Upper lobe of left lung (tissue), 6 donors: ENCODE data around the gene SOX11. TPM values are rescaled to one million over a fixed set of nuclear protein-coding genes. Genes with fewer than 3 reads are reported as not detected.

Experiments
- ATAC-seq, 2 donors: fragments of 200-7000 bp; cut with Tn5 transposase; one replicate each; pipeline ENCODE4 v1.9.1; 2022; ENCODE audit warnings: mild to moderate bottlenecking in 2 of 2, moderate library complexity in 2 of 2; ENCODE audit not compliant: low FRiP score in 2 of 2
- DNase-seq, 2 donors: peaks; one replicate each; pipeline ENCODE4 v3.0.0-alpha.2; 2019 to 2020
- H3K27ac ChIP-seq, 4 donors: fragments of 200-600 bp; sonication (generic); one replicate each; pipeline ENCODE4 v1.5.1; 2016 to 2019
- H3K27me3 ChIP-seq, 4 donors: fragments of 200-600 bp; sonication (generic); one replicate each; pipeline ENCODE4 v1.5.1; 2017 to 2019
- H3K36me3 ChIP-seq, 4 donors: fragments of 200-600 bp; sonication (generic); one replicate each; pipeline ENCODE4 v1.5.1; 2016 to 2019
- H3K4me1 ChIP-seq, 4 donors: fragments of 200-600 bp; sonication (generic); one replicate each; pipeline ENCODE4 v1.5.1; 2018 to 2019
- H3K4me3 ChIP-seq, 4 donors: fragments of 200-600 bp; sonication (generic); one replicate each; pipeline ENCODE4 v1.5.1; 2017 to 2019; ENCODE audit warnings: mild to moderate bottlenecking in 2 of 4, moderate library complexity in 1 of 4
- H3K9me3 ChIP-seq, 4 donors: fragments of 200-600 bp; sonication (generic); one replicate each; pipeline ENCODE4 v1.5.1; 2018 to 2019
- CTCF ChIP-seq, 6 experiments: fragments of 450-650 bp in 4 of 6; fragments of 200-600 bp in 2 of 6; sonication (generic) in 2 of 6; IDR thresholded peaks; one replicate each; pipeline ENCODE4 v1.5.1; 2016 to 2019; ENCODE audit warnings: antibody characterized with exemption in 6 of 6
- EP300 ChIP-seq, 4 donors: sonication (generic); formaldehyde crosslinking; IDR thresholded peaks; one replicate each; pipeline ENCODE4 v1.5.1; 2017; ENCODE audit warnings: antibody characterized with exemption in 4 of 4, control low read depth in 2 of 4
- POLR2A ChIP-seq, 4 donors: fragments of 450-650 bp; IDR thresholded peaks; one replicate each; pipeline ENCODE4 v1.5.1; 2016 to 2017; ENCODE audit warnings: antibody characterized with exemption in 4 of 4, mild to moderate bottlenecking in 2 of 4
- POLR2AphosphoS5 ChIP-seq, 2 donors: sonication (generic); formaldehyde crosslinking; IDR thresholded peaks; one replicate each; pipeline ENCODE4 v1.5.1; 2017; ENCODE audit warnings: antibody characterized with exemption in 2 of 2
- WGBS, 2 donors: methylation state at CpG; one replicate each; pipeline ENCODE4 v1.1.5; 2017 to 2018; 5-methylcytosine and 5-hydroxymethylcytosine counted together
- total RNA-seq, 6 donors: library from RNA; depleted of rRNA in 4 of 6; stranded (reverse); fragments of >200 nt in 4 of 6; gene quantifications; one replicate each; pipeline versions ENCODE4 v1.1.0 to v1.2.1, GENCODE V29; 2016 to 2021
- donor health status: DM: no; HTN: no; CAD: no; lungs with moderate emphysema.
- donor health status: DM: no; HTN: yes; CAD: no; lungs with severe emphysema.

SOX11 gene
- total RNA-seq, 6 donors from 2014 or later = 0.06 to 0.13 TPM; not detected in 4

DNA sequence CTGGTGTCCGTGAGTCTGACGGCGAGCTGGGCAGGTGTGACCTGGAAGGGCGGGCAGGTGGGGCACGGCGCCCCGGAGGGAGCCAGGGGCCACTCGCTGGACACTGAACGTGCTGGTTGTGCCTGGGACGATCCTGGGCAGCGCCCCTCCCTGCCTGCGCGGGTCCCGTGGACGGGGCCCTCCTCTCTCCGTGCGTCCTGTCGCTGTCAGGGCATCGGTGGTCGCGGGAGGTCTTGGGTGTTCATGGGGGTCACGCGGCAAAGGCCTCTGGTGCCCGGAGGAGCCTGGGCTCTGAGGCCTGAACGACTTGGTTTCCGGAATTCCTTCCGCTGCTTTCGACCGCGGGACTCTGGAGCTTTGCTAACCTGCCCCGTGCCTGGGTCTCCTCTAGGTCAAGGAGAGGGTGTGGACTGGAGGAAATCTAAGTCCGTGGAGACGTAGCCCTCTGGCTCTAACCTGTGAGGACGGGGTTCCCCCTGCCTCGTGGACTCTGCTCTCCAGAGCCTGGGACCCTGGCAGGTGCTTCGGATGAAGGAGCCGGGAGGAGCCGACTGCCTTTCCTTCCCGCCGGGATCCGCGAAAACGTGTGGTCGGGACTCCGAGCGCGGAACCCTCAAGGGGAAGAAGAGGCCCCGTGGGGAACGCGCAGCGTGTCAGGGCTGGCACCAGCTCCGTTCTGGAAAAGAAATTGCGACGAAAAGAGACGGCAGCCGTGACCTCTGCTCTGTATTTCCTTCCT, 14.7 kb downstream of the SOX11 start:
- no peaks in the 10 kb centered on the region for H3K27me3 ChIP-seq
- no peaks in the 10 kb centered on the region for H3K9me3 ChIP-seq
- ATAC-seq (no peak), DNase-seq (peak in 1 of 2 donors; percentile 71)
- 78 to 90% methylated on average over 50 to 51 of the region's 56 CpGs for WGBS, 2 donors
- no peak overlapping the region for H3K4me3 ChIP-seq
- TF ChIP-seq POLR2AphosphoS5 (IDR thresholded peaks at IDR 0.05) (no peak), CTCF (IDR thresholded peaks at IDR 0.05) (no peak), POLR2A (IDR thresholded peaks at IDR 0.05) (no peak), EP300 (IDR thresholded peaks at IDR 0.05) (no peak)
- no peak overlapping the region for H3K27ac ChIP-seq
- H3K4me1 ChIP-seq = no peaks in the 10 kb centered on the region
- no peaks in the 10 kb centered on the region for H3K36me3 ChIP-seq

DNA sequence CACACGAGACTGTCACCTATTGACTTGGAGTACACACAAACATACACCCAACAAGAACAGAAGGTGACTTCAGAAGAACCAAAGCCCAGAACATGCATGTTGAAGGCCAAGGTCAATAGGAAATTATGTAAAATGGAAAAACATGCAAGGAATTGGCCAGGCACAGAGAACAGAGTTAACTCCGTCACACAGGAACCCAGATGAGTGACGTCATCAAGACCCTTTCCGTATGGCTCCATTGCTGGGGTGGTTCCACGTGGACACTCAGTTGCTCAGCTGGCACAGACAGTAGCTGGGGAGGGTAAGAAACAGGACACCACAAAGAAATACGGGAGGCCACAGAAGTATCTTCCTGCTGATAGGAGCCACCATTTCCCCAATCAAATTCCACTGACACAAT, 18.4 kb downstream of the SOX11 start:
- H3K4me3 ChIP-seq = no peak overlapping the region
- H3K27ac ChIP-seq = no peak overlapping the region
- no peak for TF ChIP-seq POLR2AphosphoS5 (IDR thresholded peaks at IDR 0.05)
- TF ChIP-seq CTCF (IDR thresholded peaks at IDR 0.05) = no peak
- TF ChIP-seq EP300 (IDR thresholded peaks at IDR 0.05) = no peak
- no peak for TF ChIP-seq POLR2A (IDR thresholded peaks at IDR 0.05)
- H3K36me3 ChIP-seq = no peaks in the 10 kb centered on the region
- no peak for DNase-seq
- no peak for ATAC-seq
- H3K9me3 ChIP-seq = no peaks in the 10 kb centered on the region
- WGBS, 2 donors = 75% methylated on average over 6 of the region's 6 CpGs
- H3K27me3 ChIP-seq = no peaks in the 10 kb centered on the region
- no peaks in the 10 kb centered on the region for H3K4me1 ChIP-seq

DNA sequence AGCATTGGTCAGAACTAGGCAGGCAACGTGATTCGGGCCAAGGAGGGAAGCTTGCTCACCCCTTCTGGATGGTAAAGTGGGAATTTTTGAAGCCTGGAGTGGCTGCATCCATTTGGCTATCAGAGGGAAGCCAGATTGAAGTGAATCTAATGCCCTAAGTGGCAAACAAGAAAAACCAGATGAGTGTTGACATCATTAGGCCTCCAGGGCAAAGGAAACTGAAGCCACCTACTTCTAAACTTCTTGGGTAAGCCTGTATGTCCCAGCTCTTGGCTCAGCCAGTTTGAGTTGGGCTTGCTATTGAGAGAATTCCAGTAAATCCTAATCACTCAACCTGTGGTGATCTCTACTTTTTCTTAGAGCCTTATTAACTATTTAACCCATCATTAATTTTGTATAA, 20.9 kb downstream of the SOX11 start:
- no peak for DNase-seq
- ATAC-seq = no peak
- WGBS, 2 donors = 40 to 70% methylated on average over 2 of the region's 2 CpGs
- no peak overlapping the region for H3K4me3 ChIP-seq
- H3K9me3 ChIP-seq = no peaks in the 10 kb centered on the region
- H3K36me3 ChIP-seq = no peaks in the 10 kb centered on the region
- no peaks in the 10 kb centered on the region for H3K27me3 ChIP-seq
- TF ChIP-seq POLR2AphosphoS5 (IDR thresholded peaks at IDR 0.05) = no peak
- TF ChIP-seq POLR2A (IDR thresholded peaks at IDR 0.05) = no peak
- no peak for TF ChIP-seq CTCF (IDR thresholded peaks at IDR 0.05)
- no peak for TF ChIP-seq EP300 (IDR thresholded peaks at IDR 0.05)
- H3K27ac ChIP-seq = no peak overlapping the region
- no peaks in the 10 kb centered on the region for H3K4me1 ChIP-seq

DNA sequence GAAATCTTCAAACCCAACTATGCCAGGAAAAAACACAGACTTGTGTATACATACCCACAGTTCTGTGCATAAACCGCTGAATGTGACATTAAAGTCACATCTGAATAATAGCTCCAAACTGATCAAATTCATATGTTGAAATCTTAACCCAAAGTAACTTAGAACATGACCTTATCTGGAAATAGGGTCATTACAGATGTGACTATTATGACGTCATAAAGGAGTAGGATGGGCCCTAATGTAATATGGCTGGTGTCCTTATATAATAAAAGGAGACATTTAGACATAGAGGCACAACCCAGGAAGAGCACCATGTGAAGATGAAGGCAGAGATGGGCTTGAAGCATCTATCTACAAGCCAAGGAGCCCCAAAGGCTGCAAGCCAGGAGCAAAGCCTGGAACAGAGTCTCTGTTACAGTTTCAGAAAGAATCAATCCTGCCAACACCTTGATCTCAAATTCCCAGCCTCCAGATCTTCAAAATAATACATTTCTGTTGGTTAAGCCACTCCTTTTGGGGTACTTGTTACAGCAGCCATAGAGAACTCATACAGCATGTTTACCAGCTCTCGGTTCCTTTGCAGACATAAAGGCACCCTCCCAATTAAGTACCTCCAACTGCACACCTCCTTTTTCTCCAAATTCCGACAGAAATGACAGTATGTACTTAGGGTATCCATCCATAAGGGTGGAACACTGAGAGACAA, 27.6 kb downstream of the SOX11 start:
- DNase-seq (no peak), ATAC-seq (no peak)
- Histone ChIP-seq H3K4me3 (no peak overlapping the region), H3K9me3 (peaks cover 0 to 6% (median 0%) of the 10 kb centered on the region in 4 donors), H3K4me1 (no peaks in the 10 kb centered on the region), H3K36me3 (no peaks in the 10 kb centered on the region), H3K27ac (no peak overlapping the region), H3K27me3 (no peaks in the 10 kb centered on the region)
- WGBS, 2 donors = 64 to 82% methylated on average over 4 of the region's 4 CpGs
- no peak for TF ChIP-seq EP300 (IDR thresholded peaks at IDR 0.05)
- TF ChIP-seq POLR2AphosphoS5 (IDR thresholded peaks at IDR 0.05) = no peak

- ATAC-seq = no peak
- DNase-seq = no peak
- H3K27ac ChIP-seq = no peak overlapping the region
These were observed 28.2 kb downstream of the SOX11 start for GRCh38 chr2:5720426-5720825.

More at GRCh38 chr2:5720426-5720825, 28.2 kb downstream of the SOX11 start:
- no peaks in the 10 kb centered on the region for H3K4me1 ChIP-seq
- H3K27me3 ChIP-seq = no peaks in the 10 kb centered on the region
- no peak overlapping the region for H3K4me3 ChIP-seq
- H3K9me3 ChIP-seq = peaks cover 0 to 6% (median 0%) of the 10 kb centered on the region in 4 donors
- H3K36me3 ChIP-seq = no peaks in the 10 kb centered on the region
- 55 to 58% methylated on average over 7 of the region's 7 CpGs for WGBS, 2 donors
- TF ChIP-seq POLR2A (IDR thresholded peaks at IDR 0.05) = no peak
- no peak for TF ChIP-seq POLR2AphosphoS5 (IDR thresholded peaks at IDR 0.05)
- no peak for TF ChIP-seq EP300 (IDR thresholded peaks at IDR 0.05)
- TF ChIP-seq CTCF (IDR thresholded peaks at IDR 0.05) = no peak
